Measurements from ENCODE around the gene SMCO4. TPM values are rescaled to one million over a fixed set of nuclear protein-coding genes. Genes with fewer than 3 reads are reported as not detected.
"Not testable (repeated sequence)": the region's sequence is repeated elsewhere in the genome, so short reads cannot be mapped to it uniquely, and the experiment has no call there.

Gene SMCO4
- total RNA-seq, result 6.8 to 8.4 TPM (median 6.8 TPM) in 3 replicates

- peak; percentile 53 for TF ChIP-seq CTCF (IDR thresholded peaks at IDR 0.05; ENCODE audit: unreplicated experiment)
- Mint-ChIP-seq H3K4me1 (peaks cover 9% of the 10 kb centered on the region), H3K27ac (peak within 1 kb of the TSS; percentile 64), H3K9me3 (no peaks in the 10 kb centered on the region), H3K4me3 (peak within 1 kb of the TSS; percentile 89), H3K27me3 (ENCODE audit: low read depth) (peaks cover 9% of the 10 kb centered on the region), H3K36me3 (no peaks in the 10 kb centered on the region)
- peak; percentile 64 to 85 for DNase-seq (ENCODE audit: low spot score in 2 of 2, unreplicated experiment in 2 of 2)
These were observed at the start of gene SMCO4 for GRCh38 chr11:93543292-93543977. TSS of gene SMCO4 (minus strand) at chr11:93543391. CDS start at chr11:93479189, 64,202 bp downstream.

- DNase-seq (ENCODE audit: low spot score in 2 of 2, unreplicated experiment in 2 of 2), result no peak
- H3K4me1 Mint-ChIP-seq, result peaks cover 3% of the 10 kb centered on the region
- H3K27ac Mint-ChIP-seq, result no peak overlapping the region
These were observed 48.2 kb upstream of the SMCO4 start for GRCh38 chr11:93591247-93591898.

GRCh38 chr11:93589347-93589746 is 46.2 kb upstream of the SMCO4 start:
- no peak for DNase-seq (ENCODE audit: low spot score in 2 of 2, unreplicated experiment in 2 of 2)
- Mint-ChIP-seq H3K4me3 (no peak overlapping the region), H3K4me1 (peaks cover 3% of the 10 kb centered on the region), H3K36me3 (no peaks in the 10 kb centered on the region), H3K27ac (no peak overlapping the region), H3K9me3 (no peaks in the 10 kb centered on the region), H3K27me3 (ENCODE audit: low read depth) (peaks cover 18% of the 10 kb centered on the region)
- no peak for TF ChIP-seq CTCF (IDR thresholded peaks at IDR 0.05; ENCODE audit: unreplicated experiment)

More at GRCh38 chr11:93591247-93591898, 48.2 kb upstream of the SMCO4 start:
- no peak for TF ChIP-seq CTCF (IDR thresholded peaks at IDR 0.05; ENCODE audit: unreplicated experiment)
- H3K36me3 Mint-ChIP-seq, result no peaks in the 10 kb centered on the region
- no peak overlapping the region for H3K4me3 Mint-ChIP-seq
- H3K9me3 Mint-ChIP-seq, result no peaks in the 10 kb centered on the region
- H3K27me3 Mint-ChIP-seq (ENCODE audit: low read depth), result peaks cover 18% of the 10 kb centered on the region

GRCh38 chr11:93587858-93588581 is 44.8 kb upstream of the SMCO4 start:
- no peak overlapping the region for H3K4me3 Mint-ChIP-seq
- peaks cover 3% of the 10 kb centered on the region for H3K4me1 Mint-ChIP-seq
- no peak for TF ChIP-seq CTCF (IDR thresholded peaks at IDR 0.05; ENCODE audit: unreplicated experiment)
- DNase-seq (ENCODE audit: low spot score in 2 of 2, unreplicated experiment in 2 of 2), result no peak
- peaks cover under 1% of the 10 kb centered on the region for H3K9me3 Mint-ChIP-seq
- no peak overlapping the region for H3K27ac Mint-ChIP-seq
- H3K36me3 Mint-ChIP-seq, result no peaks in the 10 kb centered on the region
- H3K27me3 Mint-ChIP-seq (ENCODE audit: low read depth), result peaks cover 18% of the 10 kb centered on the region

GRCh38 chr11:93587425-93587824 is 44.2 kb upstream of the SMCO4 start:
- peaks cover 18% of the 10 kb centered on the region for H3K27me3 Mint-ChIP-seq (ENCODE audit: low read depth)
- not testable (repeated sequence) for H3K27ac Mint-ChIP-seq; H3K4me3 Mint-ChIP-seq; H3K36me3 Mint-ChIP-seq; DNase-seq (ENCODE audit: low spot score in 2 of 2, unreplicated experiment in 2 of 2); H3K4me1 Mint-ChIP-seq; H3K9me3 Mint-ChIP-seq

GRCh38 chr11:93585758-93586157 is 42.6 kb upstream of the SMCO4 start:
- DNase-seq (ENCODE audit: low spot score in 2 of 2, unreplicated experiment in 2 of 2), result no peak
- Mint-ChIP-seq H3K27ac (no peak overlapping the region), H3K27me3 (ENCODE audit: low read depth) (peaks cover 15% of the 10 kb centered on the region), H3K4me3 (no peak overlapping the region), H3K9me3 (peaks cover 6% of the 10 kb centered on the region), H3K4me1 (peaks cover 3% of the 10 kb centered on the region), H3K36me3 (no peaks in the 10 kb centered on the region)
- TF ChIP-seq CTCF (IDR thresholded peaks at IDR 0.05; ENCODE audit: unreplicated experiment), result no peak
